ENCODE results near the gene SCART1.
"Not testable (repeated sequence)": the region's sequence is repeated elsewhere in the genome, so short reads cannot be mapped to it uniquely, and the experiment has no call there.

The SCART1 gene

GRCh38 chr10:133474027-133474426 is 20.3 kb downstream of the SCART1 start:
- DNase-seq (ENCODE audit: low read depth in 2 of 2) = no peak

GRCh38 chr10:133474665-133475424 is 21.1 kb downstream of the SCART1 start:
- no peak for DNase-seq (ENCODE audit: low read depth in 2 of 2)

- DNase-seq (ENCODE audit: low read depth in 2 of 2) = no peak
Observed at GRCh38 chr10:133475425-133475734, 21.6 kb downstream of the SCART1 start.

- DNase-seq (ENCODE audit: low read depth in 2 of 2) = no peak
Observed at GRCh38 chr10:133475821-133476640, 22.3 kb downstream of the SCART1 start.

- no peak for DNase-seq (ENCODE audit: low read depth in 2 of 2)
Observed at GRCh38 chr10:133476641-133476990, 22.9 kb downstream of the SCART1 start.

- DNase-seq (ENCODE audit: low read depth in 2 of 2) = no peak
Observed at GRCh38 chr10:133481086-133481643, 27.4 kb downstream of the SCART1 start.

GRCh38 chr10:133481657-133482056 is 27.9 kb downstream of the SCART1 start:
- no peak for DNase-seq (ENCODE audit: low read depth in 2 of 2)

GRCh38 chr10:133484818-133485217 is 31.1 kb downstream of the SCART1 start:
- DNase-seq (ENCODE audit: low read depth in 2 of 2) = no peak

- DNase-seq (ENCODE audit: low read depth in 2 of 2) = no peak
Observed at GRCh38 chr10:133487085-133487484, 33.3 kb downstream of the SCART1 start.

GRCh38 chr10:133488354-133488753 is 34.6 kb downstream of the SCART1 start:
- no peak for DNase-seq (ENCODE audit: low read depth in 2 of 2)

- DNase-seq (ENCODE audit: low read depth in 2 of 2) = no peak
Observed at GRCh38 chr10:133489816-133490588, 36.3 kb downstream of the SCART1 start.

- not testable (repeated sequence) for DNase-seq (ENCODE audit: low read depth in 2 of 2)
Observed at GRCh38 chr10:133493562-133493961, 39.8 kb downstream of the SCART1 start.

- not testable (repeated sequence) for DNase-seq (ENCODE audit: low read depth in 2 of 2)
Observed at GRCh38 chr10:133497363-133497762, 43.6 kb downstream of the SCART1 start.

GRCh38 chr10:133499176-133499575 is 45.4 kb downstream of the SCART1 start:
- not testable (repeated sequence) for DNase-seq (ENCODE audit: low read depth in 2 of 2)

GRCh38 chr10:133500897-133501296 is 47.2 kb downstream of the SCART1 start:
- DNase-seq (ENCODE audit: low read depth in 2 of 2) = not testable (repeated sequence)

GRCh38 chr10:133509700-133510099 is 56.0 kb downstream of the SCART1 start:
- no peak for DNase-seq (ENCODE audit: low read depth in 2 of 2)

GRCh38 chr10:133511408-133511807 is 57.7 kb downstream of the SCART1 start:
- DNase-seq (ENCODE audit: low read depth in 2 of 2) = no peak

- no peak for DNase-seq (ENCODE audit: low read depth in 2 of 2)
Observed at GRCh38 chr10:133511907-133512528, 58.3 kb downstream of the SCART1 start.

GRCh38 chr10:133515471-133515870 is 61.7 kb downstream of the SCART1 start:
- no peak for DNase-seq (ENCODE audit: low read depth in 2 of 2)

GRCh38 chr10:133516057-133516456 is 62.3 kb downstream of the SCART1 start:
- DNase-seq (ENCODE audit: low read depth in 2 of 2) = no peak

GRCh38 chr10:133518517-133518916 is 64.8 kb downstream of the SCART1 start:
- DNase-seq (ENCODE audit: low read depth in 2 of 2) = not testable (repeated sequence)

All from fibroblast of skin of left biceps (primary cell).